ENCODE measurements around the gene KDSR. TPM values are rescaled to one million over a fixed set of nuclear protein-coding genes. Genes with fewer than 3 reads are reported as not detected.

Gene KDSR
- total and polyA plus RNA-seq, 5 donors from 2014 or later = 42.0 to 119 (median 104) TPM

DNA sequence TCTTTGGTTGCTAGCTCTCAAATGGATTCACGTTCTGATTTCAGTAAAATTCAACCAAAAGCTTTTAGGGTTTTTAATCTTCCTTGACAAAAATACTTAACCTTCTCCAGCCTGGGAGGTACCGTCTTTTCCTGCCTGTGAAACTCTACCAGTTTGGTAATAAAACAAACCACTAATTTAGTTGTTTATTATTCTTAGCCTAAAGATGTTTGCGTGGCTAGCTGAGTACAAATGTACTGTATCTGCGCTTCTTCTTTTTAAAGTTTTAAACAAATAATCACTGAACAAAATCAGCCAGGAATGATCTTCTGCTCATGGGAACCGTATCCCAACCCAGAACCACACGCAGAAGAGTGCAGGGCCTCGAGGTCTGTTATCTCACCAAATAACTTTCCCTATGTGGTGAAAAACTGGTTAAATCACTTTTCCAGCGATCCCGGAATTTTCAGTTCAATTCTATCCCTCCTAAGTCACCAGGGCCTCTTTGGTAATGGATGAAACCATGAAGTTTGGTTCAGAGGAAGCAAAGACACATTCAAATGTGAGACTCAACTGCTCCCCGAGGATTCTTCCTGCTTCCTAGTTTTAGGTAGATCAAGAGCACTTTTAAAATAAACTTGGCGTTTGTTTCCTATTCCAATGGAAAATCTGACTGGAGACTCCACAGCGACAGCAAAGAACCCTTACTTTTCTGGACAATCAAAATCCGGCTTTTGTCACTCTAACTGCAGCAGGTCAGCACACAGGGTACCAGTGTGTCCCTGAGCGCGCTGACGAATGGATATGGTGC is 83.5 kb downstream of the KDSR start:
- Histone ChIP-seq H3K27ac (ENCODE audit: insufficient read depth, low read length, poor library complexity, severe bottlenecking) (no peak overlapping the region), H3K36me3 (ENCODE audit: control insufficient read depth, insufficient read depth, low read length) (peaks cover 22% of the 10 kb centered on the region), H3K9me3 (ENCODE audit: control insufficient read depth in 2 of 2, low read length in 2 of 2) (no peaks in the 10 kb centered on the region), H3K4me1 (ENCODE audit: control insufficient read depth, insufficient read depth, low read length, poor library complexity, severe bottlenecking) (peaks cover 40% of the 10 kb centered on the region), H3K4me3 (ENCODE audit: low read depth, low read length) (no peak overlapping the region), H3K27me3 (ENCODE audit: control insufficient read depth, insufficient read depth, low read length) (no peaks in the 10 kb centered on the region)
- Mint-ChIP-seq H3K27ac (peak overlapping the region; percentile 26 to 80 (median 35)), H3K27me3 (no peaks in the 10 kb centered on the region), H3K4me3 (peak overlapping the region in 1 of 4 donors; percentile 46), H3K36me3 (peaks cover 46% of the 10 kb centered on the region), H3K4me1 (peaks cover 35 to 73% (median 50%) of the 10 kb centered on the region in 4 donors), H3K9me3 (no peaks in the 10 kb centered on the region)
- DNase-seq (no peak), ATAC-seq (ENCODE audit: low read depth in 2 of 2) (no peak)

DNA sequence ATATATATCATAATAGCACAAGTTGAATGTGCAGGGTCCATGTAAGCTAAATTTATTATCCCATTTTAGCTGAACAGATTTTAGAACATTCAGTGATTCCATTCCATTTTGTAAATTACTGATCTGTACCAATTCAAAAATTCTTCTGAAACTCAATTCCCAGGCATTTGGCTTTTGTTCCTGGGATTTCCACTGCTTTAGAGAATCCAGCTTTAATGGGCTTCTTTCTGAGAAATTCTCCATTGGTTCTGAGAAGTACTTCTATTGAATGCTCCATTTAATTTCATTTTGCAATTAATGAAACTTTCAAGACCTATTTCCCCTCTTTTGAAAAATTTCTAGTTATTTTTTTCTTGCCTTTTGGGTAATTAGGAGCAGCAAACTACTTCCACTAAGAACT is 84.2 kb downstream of the KDSR start:
- Mint-ChIP-seq H3K4me1 (peaks cover 42 to 80% (median 56%) of the 10 kb centered on the region in 4 donors), H3K27me3 (no peaks in the 10 kb centered on the region), H3K9me3 (no peaks in the 10 kb centered on the region), H3K27ac (peak overlapping the region in 1 of 3 donors; percentile 80), H3K36me3 (peaks cover 53% of the 10 kb centered on the region), H3K4me3 (no peak overlapping the region)
- no peak overlapping the region for H3K27ac ChIP-seq (ENCODE audit: insufficient read depth, low read length, poor library complexity, severe bottlenecking)
- no peak for DNase-seq
- H3K4me3 ChIP-seq (ENCODE audit: low read depth, low read length) = no peak overlapping the region
- no peaks in the 10 kb centered on the region for H3K27me3 ChIP-seq (ENCODE audit: control insufficient read depth, insufficient read depth, low read length)
- ATAC-seq (ENCODE audit: low read depth in 2 of 2) = no peak
- H3K4me1 ChIP-seq (ENCODE audit: control insufficient read depth, insufficient read depth, low read length, poor library complexity, severe bottlenecking) = peaks cover 44% of the 10 kb centered on the region
- H3K36me3 ChIP-seq (ENCODE audit: control insufficient read depth, insufficient read depth, low read length) = peaks cover 22% of the 10 kb centered on the region
- no peaks in the 10 kb centered on the region for H3K9me3 ChIP-seq (ENCODE audit: control insufficient read depth in 2 of 2, low read length in 2 of 2)

Other genes starting within 250 kb of the KDSR start
- 125 TPM for gene BCL2, start 47.4 kb downstream of the KDSR start, total RNA-seq
- 10 to 100 TPM; 19.1 to 39.0 (median 29.5) TPM for gene BCL2, start 47.4 kb downstream of the KDSR start, polyA plus RNA-seq
- 93.3 TPM for gene VPS4B, start 55.3 kb upstream of the KDSR start, total RNA-seq
- 10 to 100 TPM; 54.2 to 72.4 (median 64.0) TPM for gene VPS4B, start 55.3 kb upstream of the KDSR start, polyA plus RNA-seq
- not detected for gene SERPINB5, start 109.8 kb upstream of the KDSR start, total RNA-seq
- not detected for gene SERPINB5, start 109.8 kb upstream of the KDSR start, polyA plus RNA-seq
- not detected for gene SERPINB12, start 175.2 kb upstream of the KDSR start, total RNA-seq
- gene SERPINB12, start 175.2 kb upstream of the KDSR start, polyA plus RNA-seq = not detected
- gene SERPINB13, start 220.1 kb upstream of the KDSR start, total RNA-seq = not detected
- gene SERPINB13, start 220.1 kb upstream of the KDSR start, polyA plus RNA-seq = not detected

All from CD4-positive, CD25-positive, alpha-beta regulatory T cell (primary cell).